Fibroblast of villous mesenchyme (primary cell): ENCODE data around the gene DNAJC25. TPM values are rescaled to one million over a fixed set of nuclear protein-coding genes. Genes with fewer than 3 reads are reported as not detected.

Source experiments
- DNase-seq: peaks from one replicate; pipeline ENCODE4 v3.0.0-alpha.2; 2010; ENCODE audit warnings: low read depth
- H3K4me3 ChIP-seq: 2 replicates; pipeline ENCODE4 v1.5.1; 2011; ENCODE audit warnings: low read depth, mild to moderate bottlenecking, low read length
- total RNA-seq: library from RNA; depleted of rRNA; stranded (reverse); fragments of >200 nt; gene quantifications from 2 replicates; pipeline ENCODE4 v1.2.3, GENCODE V29; 2012
- TF ChIP-seq, protein P1 (sequence below): IDR thresholded peaks from 2 replicates; pipeline ENCODE4 v1.5.1; 2012; ENCODE audit warnings: low read depth, mild to moderate bottlenecking, low read length; ENCODE audit not compliant: insufficient read depth

DNAJC25 gene
- total RNA-seq, 1 donor, result 9.9 TPM

DNA sequence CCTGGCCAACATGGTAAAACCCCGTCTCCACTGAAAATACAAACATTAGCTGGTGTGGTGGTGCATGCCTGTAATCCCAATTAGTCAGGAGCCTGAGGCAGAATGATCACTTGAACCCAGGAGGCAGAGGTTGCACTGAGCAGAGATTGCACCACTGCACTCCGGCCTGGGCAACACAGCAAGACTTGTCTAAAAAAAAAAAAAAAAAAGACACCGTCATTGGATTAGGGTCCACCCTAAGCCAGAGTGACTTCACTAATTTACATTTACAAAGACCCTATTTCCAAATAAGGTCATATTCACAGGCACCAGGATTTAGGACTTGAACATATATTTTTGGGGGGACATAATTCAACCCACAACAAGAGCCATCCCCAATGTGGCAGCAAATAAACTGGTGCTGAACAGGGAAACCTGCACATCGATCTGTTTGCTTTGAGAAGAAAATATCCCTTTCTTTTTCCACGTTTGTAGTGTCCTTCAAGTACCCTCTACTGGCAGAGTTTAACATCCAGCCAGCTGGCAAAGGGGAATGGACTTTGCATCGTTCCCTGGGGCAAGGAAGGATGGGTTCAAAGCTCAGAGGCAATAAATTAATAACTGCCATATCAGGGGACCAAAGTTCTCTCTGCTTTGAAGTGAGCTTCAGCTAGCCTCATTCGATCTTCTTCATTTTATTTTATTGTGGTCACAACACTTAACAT is 3.7 kb upstream of the DNAJC25 start:
- TF ChIP-seq, protein P1, sequence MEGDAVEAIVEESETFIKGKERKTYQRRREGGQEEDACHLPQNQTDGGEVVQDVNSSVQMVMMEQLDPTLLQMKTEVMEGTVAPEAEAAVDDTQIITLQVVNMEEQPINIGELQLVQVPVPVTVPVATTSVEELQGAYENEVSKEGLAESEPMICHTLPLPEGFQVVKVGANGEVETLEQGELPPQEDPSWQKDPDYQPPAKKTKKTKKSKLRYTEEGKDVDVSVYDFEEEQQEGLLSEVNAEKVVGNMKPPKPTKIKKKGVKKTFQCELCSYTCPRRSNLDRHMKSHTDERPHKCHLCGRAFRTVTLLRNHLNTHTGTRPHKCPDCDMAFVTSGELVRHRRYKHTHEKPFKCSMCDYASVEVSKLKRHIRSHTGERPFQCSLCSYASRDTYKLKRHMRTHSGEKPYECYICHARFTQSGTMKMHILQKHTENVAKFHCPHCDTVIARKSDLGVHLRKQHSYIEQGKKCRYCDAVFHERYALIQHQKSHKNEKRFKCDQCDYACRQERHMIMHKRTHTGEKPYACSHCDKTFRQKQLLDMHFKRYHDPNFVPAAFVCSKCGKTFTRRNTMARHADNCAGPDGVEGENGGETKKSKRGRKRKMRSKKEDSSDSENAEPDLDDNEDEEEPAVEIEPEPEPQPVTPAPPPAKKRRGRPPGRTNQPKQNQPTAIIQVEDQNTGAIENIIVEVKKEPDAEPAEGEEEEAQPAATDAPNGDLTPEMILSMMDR, result no peak
- H3K4me3 ChIP-seq, result no peak overlapping the region
- DNase-seq, result no peak

DNA sequence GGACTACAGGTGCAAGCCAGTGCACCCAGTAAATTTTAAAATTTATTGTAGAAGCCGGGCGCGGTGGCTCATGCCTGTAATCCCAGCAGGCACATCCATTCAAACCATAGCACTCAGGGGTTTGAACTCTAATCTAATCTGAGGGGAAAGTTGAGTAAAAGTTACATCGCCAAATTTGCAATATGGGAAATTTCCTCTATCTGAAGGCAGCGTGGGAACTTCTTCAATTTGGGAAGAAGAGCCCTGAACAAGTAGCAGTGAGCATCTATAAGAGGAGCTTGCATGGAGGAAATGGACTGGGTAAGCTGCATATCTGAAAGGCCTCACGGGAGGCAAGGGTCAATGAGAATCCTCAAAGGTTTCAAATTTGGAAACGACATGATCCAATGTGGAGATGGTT is 2.7 kb upstream of the DNAJC25 start:
- TF ChIP-seq, protein P1, result no peak
- no peak for DNase-seq
- H3K4me3 ChIP-seq, result no peak overlapping the region

DNA sequence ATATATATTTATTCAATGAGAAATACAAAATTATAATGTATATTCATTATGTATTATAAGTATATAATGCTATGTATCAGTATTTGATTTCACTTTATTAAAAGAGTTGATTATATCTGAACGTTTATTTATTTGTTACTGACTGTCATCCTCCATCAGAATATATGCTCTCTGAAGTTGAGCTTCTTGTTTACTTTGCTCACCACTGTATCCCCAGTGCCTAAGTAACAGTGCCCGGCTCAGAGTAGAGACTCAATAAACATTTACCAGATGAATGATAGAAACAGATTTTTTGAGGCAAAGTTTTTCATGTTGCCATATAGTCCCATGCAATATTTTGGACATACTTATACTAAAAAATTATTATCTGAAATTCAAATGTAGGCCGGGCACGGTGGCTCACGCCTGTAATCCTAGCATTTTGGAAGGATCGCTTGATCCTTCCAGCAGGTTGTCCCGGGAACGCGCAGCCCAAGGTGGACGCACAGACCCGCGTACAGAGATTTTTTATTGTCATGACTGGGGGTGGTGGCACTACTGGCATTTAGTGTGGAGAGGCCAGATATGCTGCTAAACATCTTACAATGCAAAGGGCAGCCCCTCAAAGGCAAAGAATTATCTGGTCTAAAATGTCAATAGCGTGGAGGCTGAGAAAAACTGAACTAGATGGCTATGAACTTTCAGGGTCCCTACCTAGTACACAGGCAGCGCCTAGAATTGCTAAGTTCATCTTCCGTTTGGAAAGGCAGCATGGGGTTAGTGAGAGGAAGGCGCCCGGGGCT is 761 bp upstream of the DNAJC25 start:
- H3K4me3 ChIP-seq, result peak overlapping the region; percentile 93
- TF ChIP-seq, protein P1, result no peak
- no peak for DNase-seq

DNA sequence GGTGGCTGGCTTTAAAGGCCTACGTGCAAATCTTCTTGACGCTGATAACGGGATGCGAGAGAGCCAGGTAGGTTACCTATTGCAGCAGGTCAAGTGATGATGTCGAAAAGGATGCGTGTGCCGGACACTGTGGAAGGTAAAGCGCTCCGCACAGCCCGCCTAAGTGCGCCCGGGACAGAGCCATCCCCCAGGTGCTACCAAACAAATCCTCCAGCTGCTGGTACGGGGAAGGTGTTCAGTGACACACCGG is 245 bp upstream of the DNAJC25 start:
- TF ChIP-seq, protein P1, result no peak
- H3K4me3 ChIP-seq, result peak overlapping the region; percentile 93

DNA sequence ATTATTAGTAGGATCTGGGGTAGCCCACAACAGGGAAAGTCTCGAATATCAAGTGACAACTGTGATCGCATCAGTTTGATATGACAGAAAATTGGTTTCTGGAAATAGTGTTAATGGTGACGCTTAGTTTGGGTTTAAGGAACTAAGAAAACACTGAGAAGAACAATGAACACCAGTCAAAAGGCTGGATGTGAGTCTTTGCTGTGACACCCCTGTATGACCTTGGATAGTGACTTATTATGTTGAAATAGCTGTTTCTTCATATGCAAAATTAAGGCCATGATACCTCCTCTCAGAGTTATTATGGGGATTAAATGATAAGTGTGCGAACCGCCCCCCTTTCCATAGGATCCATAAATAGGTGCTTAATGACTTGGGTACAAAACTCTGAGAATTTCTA is 926 bp downstream of the DNAJC25 start:
- TF ChIP-seq, protein P1, result no peak
- peak; percentile 29 for DNase-seq
- peak overlapping the region; percentile 93 for H3K4me3 ChIP-seq

More for the DNA sequence above, 245 bp upstream of the DNAJC25 start:
- DNase-seq, result no peak

DNA sequence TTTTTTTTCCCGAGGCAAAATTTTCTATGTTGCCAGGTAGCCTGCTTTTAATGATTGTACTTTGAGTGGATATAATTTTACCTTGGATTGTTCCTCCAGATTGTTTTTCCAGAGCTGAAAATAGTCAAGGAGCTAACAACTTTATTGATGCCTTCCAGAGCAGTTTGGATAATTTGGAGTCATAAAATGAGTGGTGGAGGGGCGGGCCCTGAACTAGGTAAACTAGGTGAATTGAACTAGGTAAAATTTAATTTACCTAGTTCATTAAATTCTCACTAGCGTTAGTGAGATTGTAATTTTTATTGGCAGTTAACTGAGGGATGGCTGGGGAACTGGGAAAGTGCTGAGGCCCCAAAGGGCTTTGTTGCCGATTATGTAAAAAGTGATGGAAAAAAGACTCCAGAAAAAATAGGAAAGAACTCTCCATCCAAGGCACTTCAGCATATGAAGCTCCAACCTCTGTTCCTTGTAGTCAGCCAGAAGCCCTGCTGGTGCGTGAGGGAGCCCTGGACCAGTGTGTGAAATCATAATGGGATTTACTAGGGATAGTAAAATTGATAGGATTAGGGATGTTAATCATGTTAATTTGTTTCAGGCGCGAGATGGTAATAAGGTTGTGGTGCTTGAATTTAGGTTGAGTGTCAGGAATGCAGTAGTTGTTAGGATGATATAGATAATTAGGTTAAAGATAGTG is 1.7 kb downstream of the DNAJC25 start:
- peak; percentile 11 for DNase-seq
- TF ChIP-seq, protein P1, result no peak
- peak overlapping the region; percentile 93 for H3K4me3 ChIP-seq
